WTC11 (cell line): ENCODE results near the gene PDE11A. TPM values are rescaled to one million over a fixed set of nuclear protein-coding genes. Genes with fewer than 3 reads are reported as not detected.

Experiments
- ATAC-seq: fragments of 200-7000 bp; cut with Tn5 transposase; 2 replicates; pipeline ENCODE4 v1.10.0; 2021; ENCODE audit warnings: mild to moderate bottlenecking, moderate library complexity
- CTCF ChIA-PET: fragments of 300-600 bp; sonication (Branson Sonifier 250); formaldehyde crosslinking; loops from one replicate; lab custom pipeline; 2021; ENCODE audit warnings: antibody characterized with exemption; lab: Charles Lee
- POLR2A ChIA-PET: fragments of 350-600 bp; sonication (Branson Sonifier 250); formaldehyde crosslinking; loops from one replicate; lab custom pipeline; 2021; ENCODE audit warnings: antibody characterized with exemption; lab: Charles Lee
- DNase-seq: peaks from one replicate; pipeline ENCODE4 v3.0.0; 2021; ENCODE audit warnings: low spot score
- H3K27ac Mint-ChIP-seq: 2 replicates; pipeline ENCODE4 v1.8.0; 2021; ENCODE audit warnings: mixed read lengths
- H3K27me3 Mint-ChIP-seq: 2 replicates; pipeline ENCODE4 v1.8.0; 2021; ENCODE audit warnings: low read depth, mild to moderate bottlenecking, moderate library complexity, mixed read lengths
- H3K36me3 Mint-ChIP-seq: 2 replicates; pipeline ENCODE4 v1.8.0; 2021; ENCODE audit warnings: mixed read lengths
- H3K4me1 Mint-ChIP-seq: 2 replicates; pipeline ENCODE4 v1.8.0; 2022; ENCODE audit warnings: mixed read lengths
- H3K4me3 Mint-ChIP-seq: 2 replicates; pipeline ENCODE4 v1.8.0; 2021; ENCODE audit warnings: mild to moderate bottlenecking, moderate library complexity, mixed read lengths
- H3K9me3 Mint-ChIP-seq: 2 replicates; pipeline ENCODE4 v1.8.0; 2021; ENCODE audit warnings: mixed read lengths
- ATF1 ChIP-seq: sonication (generic); formaldehyde crosslinking; IDR thresholded peaks from 2 replicates; pipeline ENCODE4 v1.8.1; 2023; ENCODE audit warnings: mild to moderate bottlenecking, moderate library complexity, missing genetic modification reagents
- CREM ChIP-seq: sonication (generic); formaldehyde crosslinking; IDR thresholded peaks from 2 replicates; pipeline ENCODE4 v1.8.1; 2022; ENCODE audit warnings: mild to moderate bottlenecking, missing genetic modification reagents, moderate library complexity
- ELF4 ChIP-seq: sonication (generic); formaldehyde crosslinking; IDR thresholded peaks from 2 replicates; pipeline ENCODE4 v1.8.1; 2022; ENCODE audit warnings: low read depth, mild to moderate bottlenecking, moderate library complexity, missing genetic modification reagents
- FOXK1 ChIP-seq: sonication (generic); formaldehyde crosslinking; IDR thresholded peaks from 2 replicates; pipeline ENCODE4 v1.8.0; 2022; ENCODE audit warnings: mild to moderate bottlenecking, moderate library complexity, missing genetic modification reagents
- HMGA2 ChIP-seq: fragments of 250-450 bp; sonication (Bioruptor Pico); IDR thresholded peaks from 2 replicates; pipeline ENCODE4 v1.4.0; 2021; ENCODE audit warnings: mild to moderate bottlenecking, moderate library complexity
- MXD4 ChIP-seq: fragments of 250-450 bp; sonication (Bioruptor Pico); IDR thresholded peaks from 2 replicates; pipeline ENCODE4 v1.8.0; 2021; ENCODE audit warnings: mild to moderate bottlenecking, moderate library complexity, borderline replicate concordance
- NR1H2 ChIP-seq: sonication (generic); formaldehyde crosslinking; IDR thresholded peaks from 2 replicates; pipeline ENCODE4 v1.9.0; 2021; ENCODE audit warnings: mild to moderate bottlenecking, moderate library complexity, missing genetic modification reagents
- PRDM15 ChIP-seq: sonication (generic); formaldehyde crosslinking; IDR thresholded peaks from 2 replicates; pipeline ENCODE4 v1.8.0; 2022; ENCODE audit warnings: missing genetic modification reagents
- RORB ChIP-seq: fragments of 250-450 bp; sonication (Bioruptor Pico); IDR thresholded peaks from 2 replicates; pipeline ENCODE4 v1.9.0; 2021; ENCODE audit warnings: mild to moderate bottlenecking
- SP1 ChIP-seq: sonication (generic); formaldehyde crosslinking; conservative IDR thresholded peaks from 2 replicates; pipeline ENCODE4 v1.8.1; 2022; ENCODE audit warnings: missing genetic modification reagents
- ZNF121 ChIP-seq: sonication (generic); formaldehyde crosslinking; IDR thresholded peaks from 2 replicates; pipeline ENCODE4 v1.8.0; 2023; ENCODE audit warnings: missing genetic modification reagents
- ZNF219 ChIP-seq: sonication (generic); formaldehyde crosslinking; IDR thresholded peaks from 2 replicates; pipeline ENCODE4 v1.8.0; 2023; ENCODE audit warnings: missing genetic modification reagents, mild to moderate bottlenecking, borderline replicate concordance
- ZNF317 ChIP-seq: sonication (generic); formaldehyde crosslinking; IDR thresholded peaks from 2 replicates; pipeline ENCODE4 v1.8.1; 2023; ENCODE audit warnings: low read depth, mild to moderate bottlenecking, moderate library complexity, missing genetic modification reagents, borderline replicate concordance
- ZNF416 ChIP-seq: fragments of 250-450 bp; sonication (Bioruptor Pico); IDR thresholded peaks from 2 replicates; pipeline ENCODE4 v1.9.0; 2021; ENCODE audit warnings: mild to moderate bottlenecking, inconsistent platforms
- total RNA-seq: library from RNA; stranded (reverse); gene quantifications from 3 replicates; pipeline ENCODE4 v1.2.3, GENCODE V29; 2021
- TF ChIP-seq, protein P1 (sequence below): fragments of 250-450 bp; sonication (Bioruptor Pico); IDR thresholded peaks from 2 replicates; pipeline ENCODE4 v1.9.0; 2021; ENCODE audit warnings: moderate library complexity, mild to moderate bottlenecking, inconsistent platforms, borderline replicate concordance
- TF ChIP-seq, protein P2 (sequence below): sonication (generic); formaldehyde crosslinking; IDR thresholded peaks from 2 replicates; pipeline ENCODE4 v1.8.1; 2023; ENCODE audit warnings: mild to moderate bottlenecking, missing genetic modification reagents, moderate library complexity
- TF ChIP-seq, protein P3 (sequence below): sonication (generic); formaldehyde crosslinking; conservative IDR thresholded peaks from 2 replicates; pipeline ENCODE4 v1.8.1; 2022; ENCODE audit warnings: mild to moderate bottlenecking, missing genetic modification reagents
- TF ChIP-seq, protein P4 (sequence below): sonication (generic); formaldehyde crosslinking; IDR thresholded peaks from 2 replicates; pipeline ENCODE4 v1.8.1; 2023; ENCODE audit warnings: mild to moderate bottlenecking, missing genetic modification reagents, borderline replicate concordance
- TF ChIP-seq, protein P5 (sequence below): fragments of 250-450 bp; sonication (Bioruptor Pico); conservative IDR thresholded peaks from 2 replicates; pipeline ENCODE4 v1.9.0; 2021; ENCODE audit warnings: mild to moderate bottlenecking

Gene PDE11A
- total RNA-seq, 1 experiment from 2014 or later: 0.13 TPM

DNA sequence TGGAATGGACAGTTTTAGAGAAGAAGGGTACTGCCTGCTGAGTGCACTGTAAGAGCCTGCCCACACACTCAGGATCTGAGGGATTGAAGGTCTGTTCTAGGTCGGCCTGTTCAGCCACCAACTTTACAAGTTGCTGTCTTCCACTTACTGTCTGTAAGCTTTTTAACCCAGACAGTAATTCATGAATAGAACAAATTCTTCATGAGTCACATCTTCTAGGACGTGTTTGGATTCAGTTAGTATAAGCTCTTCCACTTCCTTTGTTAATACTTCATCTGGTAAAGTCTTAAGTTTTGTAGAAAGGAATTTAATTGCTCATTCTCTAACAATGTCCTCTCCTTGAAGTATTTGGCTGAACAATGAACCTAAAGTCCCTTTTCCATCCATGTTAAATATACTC, 74.6 kb downstream of the PDE11A start:
- peaks cover 12% of the 10 kb centered on the region for H3K4me1 Mint-ChIP-seq
- no peaks in the 10 kb centered on the region for H3K27me3 Mint-ChIP-seq
- H3K27ac Mint-ChIP-seq: peak overlapping the region; percentile 12; the same call in 1 of the 2 replicates
- POLR2A ChIA-PET: no interaction called here
- TF ChIP-seq, protein P1, sequence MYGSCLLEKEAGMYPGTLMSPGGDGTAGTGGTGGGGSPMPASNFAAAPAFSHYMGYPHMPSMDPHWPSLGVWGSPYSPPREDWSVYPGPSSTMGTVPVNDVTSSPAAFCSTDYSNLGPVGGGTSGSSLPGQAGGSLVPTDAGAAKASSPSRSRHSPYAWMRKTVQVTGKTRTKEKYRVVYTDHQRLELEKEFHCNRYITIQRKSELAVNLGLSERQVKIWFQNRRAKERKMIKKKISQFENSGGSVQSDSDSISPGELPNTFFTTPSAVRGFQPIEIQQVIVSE (CRISPR knock-in tag): no peak
- TF ChIP-seq NR1H2 (CRISPR knock-in tag) (no peak), HMGA2 (CRISPR knock-in tag) (no peak), MXD4 (CRISPR knock-in tag) (no peak), SP1 (CRISPR knock-in tag) (no peak), ZNF416 (CRISPR knock-in tag) (no peak), ELF4 (CRISPR knock-in tag) (no peak), RORB (CRISPR knock-in tag) (no peak), ATF1 (CRISPR knock-in tag) (no peak), ZNF317 (CRISPR knock-in tag) (no peak), ZNF121 (no peak), FOXK1 (no peak), ZNF219 (CRISPR knock-in tag) (no peak), CREM (no peak), PRDM15 (CRISPR knock-in tag) (no peak)
- TF ChIP-seq, protein P2, sequence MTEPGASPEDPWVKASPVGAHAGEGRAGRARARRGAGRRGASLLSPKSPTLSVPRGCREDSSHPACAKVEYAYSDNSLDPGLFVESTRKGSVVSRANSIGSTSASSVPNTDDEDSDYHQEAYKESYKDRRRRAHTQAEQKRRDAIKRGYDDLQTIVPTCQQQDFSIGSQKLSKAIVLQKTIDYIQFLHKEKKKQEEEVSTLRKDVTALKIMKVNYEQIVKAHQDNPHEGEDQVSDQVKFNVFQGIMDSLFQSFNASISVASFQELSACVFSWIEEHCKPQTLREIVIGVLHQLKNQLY (CRISPR knock-in tag): no peak
- TF ChIP-seq, protein P3, sequence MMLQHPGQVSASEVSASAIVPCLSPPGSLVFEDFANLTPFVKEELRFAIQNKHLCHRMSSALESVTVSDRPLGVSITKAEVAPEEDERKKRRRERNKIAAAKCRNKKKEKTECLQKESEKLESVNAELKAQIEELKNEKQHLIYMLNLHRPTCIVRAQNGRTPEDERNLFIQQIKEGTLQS (CRISPR knock-in tag): no peak
- TF ChIP-seq, protein P4, sequence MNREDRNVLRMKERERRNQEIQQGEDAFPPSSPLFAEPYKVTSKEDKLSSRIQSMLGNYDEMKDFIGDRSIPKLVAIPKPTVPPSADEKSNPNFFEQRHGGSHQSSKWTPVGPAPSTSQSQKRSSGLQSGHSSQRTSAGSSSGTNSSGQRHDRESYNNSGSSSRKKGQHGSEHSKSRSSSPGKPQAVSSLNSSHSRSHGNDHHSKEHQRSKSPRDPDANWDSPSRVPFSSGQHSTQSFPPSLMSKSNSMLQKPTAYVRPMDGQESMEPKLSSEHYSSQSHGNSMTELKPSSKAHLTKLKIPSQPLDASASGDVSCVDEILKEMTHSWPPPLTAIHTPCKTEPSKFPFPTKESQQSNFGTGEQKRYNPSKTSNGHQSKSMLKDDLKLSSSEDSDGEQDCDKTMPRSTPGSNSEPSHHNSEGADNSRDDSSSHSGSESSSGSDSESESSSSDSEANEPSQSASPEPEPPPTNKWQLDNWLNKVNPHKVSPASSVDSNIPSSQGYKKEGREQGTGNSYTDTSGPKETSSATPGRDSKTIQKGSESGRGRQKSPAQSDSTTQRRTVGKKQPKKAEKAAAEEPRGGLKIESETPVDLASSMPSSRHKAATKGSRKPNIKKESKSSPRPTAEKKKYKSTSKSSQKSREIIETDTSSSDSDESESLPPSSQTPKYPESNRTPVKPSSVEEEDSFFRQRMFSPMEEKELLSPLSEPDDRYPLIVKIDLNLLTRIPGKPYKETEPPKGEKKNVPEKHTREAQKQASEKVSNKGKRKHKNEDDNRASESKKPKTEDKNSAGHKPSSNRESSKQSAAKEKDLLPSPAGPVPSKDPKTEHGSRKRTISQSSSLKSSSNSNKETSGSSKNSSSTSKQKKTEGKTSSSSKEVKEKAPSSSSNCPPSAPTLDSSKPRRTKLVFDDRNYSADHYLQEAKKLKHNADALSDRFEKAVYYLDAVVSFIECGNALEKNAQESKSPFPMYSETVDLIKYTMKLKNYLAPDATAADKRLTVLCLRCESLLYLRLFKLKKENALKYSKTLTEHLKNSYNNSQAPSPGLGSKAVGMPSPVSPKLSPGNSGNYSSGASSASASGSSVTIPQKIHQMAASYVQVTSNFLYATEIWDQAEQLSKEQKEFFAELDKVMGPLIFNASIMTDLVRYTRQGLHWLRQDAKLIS (CRISPR knock-in tag): no peak
- TF ChIP-seq, protein P5, sequence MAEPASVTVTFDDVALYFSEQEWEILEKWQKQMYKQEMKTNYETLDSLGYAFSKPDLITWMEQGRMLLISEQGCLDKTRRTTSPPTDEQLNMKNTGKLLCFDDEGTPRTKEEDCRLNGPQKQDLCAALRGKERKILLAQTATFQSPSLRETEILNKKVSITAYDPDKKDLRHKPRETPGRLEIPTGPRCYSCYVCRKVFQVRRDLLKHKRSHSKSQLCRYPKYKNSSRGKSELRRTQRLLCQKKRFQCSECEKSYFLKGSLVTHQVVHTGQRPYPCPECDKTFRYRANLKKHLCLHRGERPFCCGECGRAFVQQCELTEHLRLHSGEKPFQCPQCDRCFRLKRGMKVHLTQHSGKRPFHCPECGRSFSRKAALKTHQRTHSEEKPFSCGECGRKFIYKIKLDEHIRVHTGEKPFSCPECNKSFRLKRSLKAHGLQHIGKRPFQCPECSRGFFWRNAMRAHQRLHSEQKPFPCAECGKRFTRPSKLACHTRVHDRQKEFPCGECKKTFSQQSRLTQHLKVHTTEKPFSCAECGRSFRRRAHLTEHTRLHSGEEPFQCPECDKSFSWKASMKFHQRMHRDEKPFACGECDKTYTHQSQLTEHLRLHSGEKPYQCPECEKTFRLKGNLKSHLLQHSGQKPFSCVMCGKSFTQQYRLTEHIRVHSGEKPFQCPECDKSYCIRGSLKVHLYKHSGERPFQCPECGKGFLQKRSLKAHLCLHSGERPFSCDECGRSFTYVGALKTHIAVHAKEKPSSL: no peak
- CTCF ChIA-PET: no interaction called here
- peaks cover 4% of the 10 kb centered on the region for H3K9me3 Mint-ChIP-seq
- no peak overlapping the region for H3K4me3 Mint-ChIP-seq
- ATAC-seq (no peak), DNase-seq (no peak)
- no peaks in the 10 kb centered on the region for H3K36me3 Mint-ChIP-seq
